Measurements from ENCODE around the gene ATIC. TPM values are rescaled to one million over a fixed set of nuclear protein-coding genes. Genes with fewer than 3 reads are reported as not detected.

Gene ATIC
- polyA plus RNA-seq, 1 donor from 2014 or later: 9.5 TPM

DNA sequence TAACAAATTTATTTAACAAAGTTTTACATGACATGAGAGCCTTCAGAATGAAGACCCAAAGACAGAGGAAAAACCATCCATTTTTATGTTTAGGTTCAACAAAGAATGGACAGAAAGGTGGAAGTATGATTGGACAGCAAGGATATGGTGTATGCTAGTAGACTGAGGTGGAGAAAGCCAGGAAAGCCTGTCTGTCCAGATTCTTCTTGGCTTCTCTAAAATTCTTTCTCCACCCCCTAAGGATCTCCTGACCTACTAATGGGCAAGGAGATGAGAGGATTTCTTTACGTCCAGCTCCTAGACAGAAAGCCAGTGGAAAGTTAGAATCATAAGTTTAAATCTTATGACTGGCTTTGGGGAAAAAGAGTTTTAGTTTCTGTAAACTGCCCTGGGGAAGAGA lies 3.0 kb downstream of the ATIC start:
- Histone ChIP-seq H3K4me3 (ENCODE audit: low read length) (no peak overlapping the region), H2AFZ (ENCODE audit: low read depth, low read length) (no peak overlapping the region), H3K27ac (ENCODE audit: low read length) (no peak overlapping the region), H3K27me3 (ENCODE audit: insufficient read depth, low read depth, low read length) (no peaks in the 10 kb centered on the region), H4K20me1 (ENCODE audit: insufficient read depth) (no peaks in the 10 kb centered on the region), H3K79me2 (replicated peaks; ENCODE audit: insufficient read depth, low read length) (no peaks in the 10 kb centered on the region), H3K9me2 (ENCODE audit: insufficient read depth, low read length) (no peaks in the 10 kb centered on the region), H3K36me3 (ENCODE audit: insufficient read depth, low read length) (no peaks in the 10 kb centered on the region), H3F3A (ENCODE audit: insufficient read depth, low read length, poor library complexity, severe bottlenecking) (no peaks in the 10 kb centered on the region), H3K9ac (ENCODE audit: low read length) (no peak overlapping the region), H3K9me3 (ENCODE audit: low read length) (no peaks in the 10 kb centered on the region), H3K4me2 (ENCODE audit: low read length) (no peak overlapping the region)
- TF ChIP-seq, protein P1, sequence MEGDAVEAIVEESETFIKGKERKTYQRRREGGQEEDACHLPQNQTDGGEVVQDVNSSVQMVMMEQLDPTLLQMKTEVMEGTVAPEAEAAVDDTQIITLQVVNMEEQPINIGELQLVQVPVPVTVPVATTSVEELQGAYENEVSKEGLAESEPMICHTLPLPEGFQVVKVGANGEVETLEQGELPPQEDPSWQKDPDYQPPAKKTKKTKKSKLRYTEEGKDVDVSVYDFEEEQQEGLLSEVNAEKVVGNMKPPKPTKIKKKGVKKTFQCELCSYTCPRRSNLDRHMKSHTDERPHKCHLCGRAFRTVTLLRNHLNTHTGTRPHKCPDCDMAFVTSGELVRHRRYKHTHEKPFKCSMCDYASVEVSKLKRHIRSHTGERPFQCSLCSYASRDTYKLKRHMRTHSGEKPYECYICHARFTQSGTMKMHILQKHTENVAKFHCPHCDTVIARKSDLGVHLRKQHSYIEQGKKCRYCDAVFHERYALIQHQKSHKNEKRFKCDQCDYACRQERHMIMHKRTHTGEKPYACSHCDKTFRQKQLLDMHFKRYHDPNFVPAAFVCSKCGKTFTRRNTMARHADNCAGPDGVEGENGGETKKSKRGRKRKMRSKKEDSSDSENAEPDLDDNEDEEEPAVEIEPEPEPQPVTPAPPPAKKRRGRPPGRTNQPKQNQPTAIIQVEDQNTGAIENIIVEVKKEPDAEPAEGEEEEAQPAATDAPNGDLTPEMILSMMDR (IDR thresholded peaks at IDR 0.05; ENCODE audit: poor library complexity, severe bottlenecking): no peak
- TF ChIP-seq POLR2AphosphoS5 (IDR thresholded peaks at IDR 0.05) (no peak), SMC3 (conservative IDR thresholded peaks at IDR 0.05; ENCODE audit: poor library complexity) (no peak), MXI1 (conservative IDR thresholded peaks at IDR 0.05; ENCODE audit: poor library complexity, severe bottlenecking) (no peak), RAD21 (conservative IDR thresholded peaks at IDR 0.05) (no peak), EZH2 (IDR thresholded peaks at IDR 0.05; ENCODE audit: borderline replicate concordance, insufficient read depth, low read length, poor library complexity, severe bottlenecking) (no peak), EP300 (conservative IDR thresholded peaks at IDR 0.05; ENCODE audit: poor library complexity, severe bottlenecking) (no peak), TAF1 (IDR thresholded peaks at IDR 0.05; ENCODE audit: low read depth) (no peak)
- TF ChIP-seq, protein P2, sequence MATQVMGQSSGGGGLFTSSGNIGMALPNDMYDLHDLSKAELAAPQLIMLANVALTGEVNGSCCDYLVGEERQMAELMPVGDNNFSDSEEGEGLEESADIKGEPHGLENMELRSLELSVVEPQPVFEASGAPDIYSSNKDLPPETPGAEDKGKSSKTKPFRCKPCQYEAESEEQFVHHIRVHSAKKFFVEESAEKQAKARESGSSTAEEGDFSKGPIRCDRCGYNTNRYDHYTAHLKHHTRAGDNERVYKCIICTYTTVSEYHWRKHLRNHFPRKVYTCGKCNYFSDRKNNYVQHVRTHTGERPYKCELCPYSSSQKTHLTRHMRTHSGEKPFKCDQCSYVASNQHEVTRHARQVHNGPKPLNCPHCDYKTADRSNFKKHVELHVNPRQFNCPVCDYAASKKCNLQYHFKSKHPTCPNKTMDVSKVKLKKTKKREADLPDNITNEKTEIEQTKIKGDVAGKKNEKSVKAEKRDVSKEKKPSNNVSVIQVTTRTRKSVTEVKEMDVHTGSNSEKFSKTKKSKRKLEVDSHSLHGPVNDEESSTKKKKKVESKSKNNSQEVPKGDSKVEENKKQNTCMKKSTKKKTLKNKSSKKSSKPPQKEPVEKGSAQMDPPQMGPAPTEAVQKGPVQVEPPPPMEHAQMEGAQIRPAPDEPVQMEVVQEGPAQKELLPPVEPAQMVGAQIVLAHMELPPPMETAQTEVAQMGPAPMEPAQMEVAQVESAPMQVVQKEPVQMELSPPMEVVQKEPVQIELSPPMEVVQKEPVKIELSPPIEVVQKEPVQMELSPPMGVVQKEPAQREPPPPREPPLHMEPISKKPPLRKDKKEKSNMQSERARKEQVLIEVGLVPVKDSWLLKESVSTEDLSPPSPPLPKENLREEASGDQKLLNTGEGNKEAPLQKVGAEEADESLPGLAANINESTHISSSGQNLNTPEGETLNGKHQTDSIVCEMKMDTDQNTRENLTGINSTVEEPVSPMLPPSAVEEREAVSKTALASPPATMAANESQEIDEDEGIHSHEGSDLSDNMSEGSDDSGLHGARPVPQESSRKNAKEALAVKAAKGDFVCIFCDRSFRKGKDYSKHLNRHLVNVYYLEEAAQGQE (IDR thresholded peaks at IDR 0.05; ENCODE audit: borderline replicate concordance): no peak

DNA sequence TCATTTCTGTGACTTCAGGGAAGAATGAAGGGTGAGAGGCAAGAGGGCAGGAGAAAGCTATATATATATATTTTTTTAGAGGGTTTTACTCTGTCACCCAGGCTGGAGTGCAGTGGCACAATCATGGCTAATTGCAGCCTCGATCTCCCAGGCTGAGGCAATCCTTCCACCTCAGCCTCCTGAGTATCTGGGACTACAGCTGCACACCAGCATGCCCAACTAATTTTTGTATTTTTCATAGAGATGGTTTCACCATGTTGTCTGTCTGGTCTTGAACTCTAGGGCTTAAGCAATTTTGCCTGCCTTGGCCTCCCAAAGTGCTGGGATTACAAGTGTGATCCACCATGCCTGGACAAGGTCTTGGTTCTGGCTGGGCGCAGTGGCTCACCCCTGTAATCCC lies 3.4 kb downstream of the ATIC start:
- H3K27ac ChIP-seq (ENCODE audit: low read length): no peak overlapping the region
- no peaks in the 10 kb centered on the region for H3K36me3 ChIP-seq (ENCODE audit: insufficient read depth, low read length)

More for the DNA sequence above, 3.4 kb downstream of the ATIC start:
- no peaks in the 10 kb centered on the region for H3K9me3 ChIP-seq (ENCODE audit: low read length)
- no peak overlapping the region for H3K9ac ChIP-seq (ENCODE audit: low read length)
- no peaks in the 10 kb centered on the region for H3K9me2 ChIP-seq (ENCODE audit: insufficient read depth, low read length)
- no peak overlapping the region for H2AFZ ChIP-seq (ENCODE audit: low read depth, low read length)
- no peaks in the 10 kb centered on the region for H3K27me3 ChIP-seq (ENCODE audit: insufficient read depth, low read depth, low read length)
- no peaks in the 10 kb centered on the region for H3F3A ChIP-seq (ENCODE audit: insufficient read depth, low read length, poor library complexity, severe bottlenecking)
- H3K4me2 ChIP-seq (ENCODE audit: low read length): no peak overlapping the region
- no peaks in the 10 kb centered on the region for H4K20me1 ChIP-seq (ENCODE audit: insufficient read depth)
- H3K79me2 ChIP-seq (replicated peaks; ENCODE audit: insufficient read depth, low read length): no peaks in the 10 kb centered on the region
- no peak for TF ChIP-seq EP300 (conservative IDR thresholded peaks at IDR 0.05; ENCODE audit: poor library complexity, severe bottlenecking)
- TF ChIP-seq, protein P1 (IDR thresholded peaks at IDR 0.05; ENCODE audit: poor library complexity, severe bottlenecking): no peak
- no peak for TF ChIP-seq POLR2AphosphoS5 (IDR thresholded peaks at IDR 0.05)
- no peak overlapping the region for H3K4me3 ChIP-seq (ENCODE audit: low read length)

Data from neural cell (in vitro differentiated cells).